Upper lobe of left lung (tissue), 4 donors: ENCODE results near the gene CHRNB1.
"Not testable (repeated sequence)": the region's sequence is repeated elsewhere in the genome, so short reads cannot be mapped to it uniquely, and the experiment has no call there.

ENCODE experiments used
- EP300 ChIP-seq, 4 donors: sonication (generic); formaldehyde crosslinking; IDR thresholded peaks; one replicate each; pipeline ENCODE4 v1.5.1; 2017; ENCODE audit warnings: antibody characterized with exemption in 4 of 4, control low read depth in 2 of 4
- POLR2A ChIP-seq, 4 donors: fragments of 450-650 bp; IDR thresholded peaks; one replicate each; pipeline ENCODE4 v1.5.1; 2016 to 2017; ENCODE audit warnings: antibody characterized with exemption in 4 of 4, mild to moderate bottlenecking in 2 of 4

DNA sequence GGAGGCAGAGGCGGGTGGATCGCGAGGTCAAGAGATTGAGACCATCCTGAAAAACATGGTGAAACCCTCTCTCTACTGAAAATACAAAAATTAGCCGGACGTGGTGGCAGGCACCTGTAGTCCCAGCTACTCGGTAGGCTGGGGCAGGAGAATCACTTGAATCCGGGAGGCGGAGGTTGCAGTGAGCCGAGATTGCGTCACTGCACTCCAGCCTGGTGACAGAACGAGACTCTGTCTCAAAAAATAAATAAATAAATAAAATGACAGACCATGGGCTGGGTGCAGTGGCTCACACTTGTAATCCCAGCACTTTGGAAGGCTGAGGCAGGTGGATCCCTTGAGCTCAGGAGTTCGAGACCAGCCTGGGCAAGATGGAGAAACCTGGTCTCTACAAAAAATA lies 25.0 kb downstream of the CHRNB1 start:
- not testable (repeated sequence) for TF ChIP-seq POLR2A, EP300 (IDR thresholded peaks at IDR 0.05)
